Neuron (in vitro differentiated cells): ENCODE measurements around the gene TCF4.

ENCODE experiments used
- H2AFZ ChIP-seq: one replicate; pipeline ENCODE4 v1.6.1; 2013; ENCODE audit warnings: low read depth, mild to moderate bottlenecking, inconsistent platforms, low read length, moderate library complexity
- H3K27me3 ChIP-seq: one replicate; pipeline ENCODE4 v1.6.1; 2013; ENCODE audit warnings: low read length; ENCODE audit not compliant: insufficient read depth
- H3K36me3 ChIP-seq: one replicate; pipeline ENCODE4 v1.6.1; 2013; ENCODE audit warnings: low read length; ENCODE audit not compliant: insufficient read depth
- H3K4me1 ChIP-seq: one replicate; pipeline ENCODE4 v1.6.1; 2013; ENCODE audit warnings: low read length; ENCODE audit not compliant: insufficient read depth
- H3K4me3 ChIP-seq: 2 replicates; pipeline ENCODE4 v1.5.1; 2013; ENCODE audit warnings: mild to moderate bottlenecking, low read length, moderate library complexity
- H3K9me3 ChIP-seq: one replicate; pipeline ENCODE4 v1.6.1; 2013; ENCODE audit warnings: low read length

The TCF4 gene

DNA sequence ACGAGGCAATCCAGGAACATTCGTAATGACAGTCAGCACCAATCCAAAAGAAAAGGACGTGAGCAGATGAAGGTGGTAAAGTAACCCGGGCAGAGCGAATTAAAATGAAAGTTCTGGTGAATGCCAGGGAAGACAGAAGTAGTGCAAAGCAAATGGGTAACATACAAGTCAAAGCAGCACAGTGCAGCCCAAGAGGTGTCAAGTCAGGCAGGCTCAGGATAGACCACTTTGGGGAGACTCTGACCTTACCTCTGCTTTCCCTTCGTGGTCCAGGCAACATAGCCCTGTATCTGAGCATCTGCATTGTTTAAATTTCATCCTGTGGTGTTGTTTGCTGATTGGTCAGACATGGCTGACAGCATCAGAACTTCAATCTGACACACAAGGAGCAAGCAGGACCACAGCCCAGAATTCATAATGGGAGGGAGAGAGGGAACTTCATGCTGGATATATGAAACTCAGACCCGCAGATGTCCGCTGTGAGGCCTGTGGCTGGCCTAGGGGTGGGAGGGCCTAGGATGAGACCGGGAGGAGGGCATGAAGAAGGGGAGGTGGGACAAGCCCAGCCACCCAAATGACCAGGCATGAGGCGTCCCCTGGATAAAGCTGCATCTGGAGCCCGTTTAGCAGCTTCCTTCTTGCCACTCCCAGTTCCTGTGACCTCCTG, 285.7 kb downstream of the TCF4 start:
- no peak overlapping the region for H2AFZ ChIP-seq
- no peaks in the 10 kb centered on the region for H3K27me3 ChIP-seq
- H3K36me3 ChIP-seq: no peaks in the 10 kb centered on the region
- H3K4me1 ChIP-seq: peaks cover 4% of the 10 kb centered on the region
- H3K4me3 ChIP-seq: no peak overlapping the region
- H3K9me3 ChIP-seq: no peaks in the 10 kb centered on the region

DNA sequence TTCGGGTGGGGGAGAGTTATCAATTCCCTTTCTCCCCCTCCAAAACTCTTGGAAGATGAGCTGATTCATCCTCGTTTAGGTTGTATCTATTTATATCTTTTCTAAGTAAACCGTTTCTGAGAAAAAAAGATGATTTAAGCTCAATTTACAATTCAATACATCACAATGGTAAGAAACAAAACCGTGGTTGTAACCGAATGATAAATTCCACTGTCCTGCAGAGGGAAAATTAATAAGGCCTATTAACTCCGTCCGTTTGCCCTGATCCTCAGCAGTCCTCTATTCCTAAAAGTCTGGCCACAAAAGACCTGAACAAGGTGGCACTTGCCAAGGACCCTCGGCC, 286.2 kb downstream of the TCF4 start:
- Histone ChIP-seq H3K36me3 (no peaks in the 10 kb centered on the region), H3K4me3 (no peak overlapping the region), H3K27me3 (no peaks in the 10 kb centered on the region), H3K9me3 (no peaks in the 10 kb centered on the region), H2AFZ (no peak overlapping the region), H3K4me1 (peaks cover 5% of the 10 kb centered on the region)

DNA sequence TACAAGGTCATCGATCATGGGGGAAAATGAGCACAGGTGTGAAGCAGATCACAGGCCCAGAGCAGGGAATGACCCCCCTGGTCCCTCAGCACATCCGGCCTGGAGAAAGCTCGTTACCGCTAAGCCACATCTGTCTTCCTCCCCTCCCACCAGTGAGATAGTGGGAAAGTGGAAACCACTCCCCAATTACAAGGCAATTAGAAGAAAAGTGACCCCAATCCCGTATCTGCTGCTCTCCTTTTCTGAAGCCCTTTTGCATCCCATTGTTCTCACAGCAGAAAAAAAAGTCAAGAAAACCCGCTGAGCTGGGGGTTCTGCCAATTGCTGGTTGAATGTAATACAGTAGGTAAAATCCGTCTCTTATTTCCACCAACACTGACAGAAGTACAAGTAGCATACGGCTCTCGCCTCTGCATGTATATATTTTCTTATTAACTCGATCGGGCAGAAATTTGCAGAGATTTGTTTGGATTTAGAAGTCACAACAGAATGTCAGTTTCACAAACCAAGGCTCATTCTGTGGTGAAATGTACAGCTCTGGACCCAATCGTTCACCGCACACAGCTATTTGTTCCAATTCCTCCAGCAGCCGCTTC, 287.0 kb downstream of the TCF4 start:
- H3K36me3 ChIP-seq: no peaks in the 10 kb centered on the region
- no peak overlapping the region for H2AFZ ChIP-seq
- H3K4me1 ChIP-seq: peaks cover 5% of the 10 kb centered on the region
- H3K27me3 ChIP-seq: no peaks in the 10 kb centered on the region
- H3K4me3 ChIP-seq: no peak overlapping the region
- no peaks in the 10 kb centered on the region for H3K9me3 ChIP-seq

DNA sequence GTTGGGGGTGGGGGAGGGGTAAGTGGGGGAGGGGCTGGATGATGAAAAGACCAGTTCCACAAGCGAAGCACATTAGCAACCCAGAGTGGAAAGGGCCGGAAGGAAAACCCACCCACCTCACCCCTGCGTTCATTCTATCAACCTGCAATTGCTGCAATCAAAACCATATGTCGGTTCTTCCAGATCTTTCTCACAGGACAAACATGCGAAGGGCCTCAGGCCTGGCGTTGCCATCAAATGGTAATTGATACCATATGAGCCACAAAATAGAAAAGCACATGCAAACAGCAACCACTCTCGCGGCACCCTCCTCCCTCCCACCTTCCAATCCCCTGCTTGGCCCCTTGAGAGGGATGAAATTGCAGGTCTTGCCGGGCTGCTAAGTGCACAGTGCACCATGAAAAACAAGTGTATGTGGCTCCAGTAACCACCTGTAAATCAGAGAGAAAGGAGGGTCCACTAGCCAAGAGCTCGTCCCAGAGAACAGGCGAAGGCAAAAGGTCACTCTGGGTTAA, 287.5 kb downstream of the TCF4 start:
- Histone ChIP-seq H3K27me3 (no peaks in the 10 kb centered on the region), H3K9me3 (no peaks in the 10 kb centered on the region), H3K4me1 (peaks cover 5% of the 10 kb centered on the region), H2AFZ (no peak overlapping the region), H3K4me3 (no peak overlapping the region), H3K36me3 (no peaks in the 10 kb centered on the region)

DNA sequence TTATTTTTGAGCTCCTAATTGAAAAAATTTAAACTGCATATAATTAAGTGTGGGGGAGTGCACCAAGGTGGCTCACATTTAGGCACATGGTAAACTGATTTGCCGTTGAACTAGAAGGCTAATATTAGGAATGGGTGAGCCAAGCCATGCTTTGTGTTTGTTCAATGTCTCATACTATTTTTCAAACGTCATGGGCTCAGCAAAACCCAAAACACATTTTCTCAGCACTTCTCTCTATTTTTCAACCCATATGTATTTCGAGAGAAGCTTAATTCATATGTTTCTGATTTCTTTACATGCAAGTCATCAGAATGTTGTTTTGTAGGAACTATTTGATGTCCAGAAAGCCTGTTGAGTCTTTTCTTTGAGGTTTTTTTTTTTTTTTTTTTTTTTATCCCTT, 291.2 kb downstream of the TCF4 start:
- Histone ChIP-seq H2AFZ (no peak overlapping the region), H3K36me3 (peaks cover 4% of the 10 kb centered on the region), H3K27me3 (no peaks in the 10 kb centered on the region), H3K4me3 (no peak overlapping the region), H3K4me1 (peaks cover 5% of the 10 kb centered on the region), H3K9me3 (no peaks in the 10 kb centered on the region)

DNA sequence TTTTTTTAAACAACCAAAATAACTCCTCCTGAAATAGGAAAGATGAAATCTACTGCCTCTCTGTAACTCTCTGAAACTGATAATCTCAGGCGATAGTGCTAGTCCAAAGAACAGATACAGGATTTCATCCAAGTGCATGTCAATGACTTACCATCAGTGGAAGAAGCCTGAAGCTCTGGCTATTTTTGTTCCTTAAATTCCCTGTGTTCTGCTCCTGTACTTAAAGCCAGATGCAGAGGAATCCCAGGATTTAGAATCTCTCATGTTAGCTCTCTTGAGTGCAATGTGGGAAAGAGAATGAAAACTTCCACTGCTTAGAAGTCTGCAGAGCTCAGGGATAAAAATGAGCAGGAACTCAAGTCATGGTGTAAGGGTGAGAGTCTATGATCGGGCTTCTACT, 291.9 kb downstream of the TCF4 start:
- Histone ChIP-seq H3K4me1 (peaks cover 3% of the 10 kb centered on the region), H2AFZ (no peak overlapping the region), H3K4me3 (no peak overlapping the region), H3K9me3 (no peaks in the 10 kb centered on the region), H3K36me3 (peaks cover 4% of the 10 kb centered on the region), H3K27me3 (no peaks in the 10 kb centered on the region)

DNA sequence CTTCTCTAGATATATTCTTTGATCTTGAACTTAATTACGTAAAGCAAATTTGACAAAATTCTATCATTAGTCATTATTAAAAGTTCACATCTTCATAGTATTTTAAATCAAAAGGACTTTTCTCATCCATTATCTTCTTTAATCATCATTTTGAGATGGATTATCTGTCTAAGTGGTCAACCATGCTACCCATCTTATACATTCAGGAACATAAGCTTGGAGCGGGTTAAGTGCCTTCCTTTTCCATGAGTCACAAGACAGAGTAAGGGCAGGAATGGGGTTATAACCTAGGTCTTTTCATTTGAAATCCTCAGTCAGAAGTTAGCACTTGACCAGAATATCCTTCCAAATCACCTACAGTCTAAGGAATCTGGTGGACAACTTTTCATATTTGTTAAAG, 297.1 kb downstream of the TCF4 start:
- H3K36me3 ChIP-seq: peaks cover 4% of the 10 kb centered on the region
- H3K27me3 ChIP-seq: no peaks in the 10 kb centered on the region
- H2AFZ ChIP-seq: no peak overlapping the region
- H3K4me1 ChIP-seq: peaks cover 2% of the 10 kb centered on the region
- no peaks in the 10 kb centered on the region for H3K9me3 ChIP-seq
- H3K4me3 ChIP-seq: no peak overlapping the region

DNA sequence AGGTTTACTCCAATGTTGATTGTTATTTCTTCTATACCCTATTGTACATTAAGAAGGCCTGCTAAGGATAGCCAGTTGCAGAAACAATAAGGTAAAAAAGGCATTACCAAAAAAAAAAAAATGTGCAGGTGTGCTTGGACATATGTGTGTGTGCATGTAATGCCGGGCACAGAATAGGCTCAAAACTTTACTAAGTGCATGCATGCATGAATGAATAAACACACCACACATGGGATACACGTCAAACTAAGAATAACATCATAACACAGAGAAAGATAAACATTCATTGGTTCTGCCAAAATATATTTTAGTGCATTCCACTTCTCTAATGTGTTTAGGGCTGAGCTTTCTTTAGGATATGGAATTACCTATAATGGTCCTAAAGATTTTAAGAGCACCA, 298.2 kb downstream of the TCF4 start:
- Histone ChIP-seq H3K36me3 (peaks cover under 1% of the 10 kb centered on the region), H3K4me3 (no peak overlapping the region), H3K4me1 (peaks cover 2% of the 10 kb centered on the region), H3K27me3 (no peaks in the 10 kb centered on the region), H3K9me3 (no peaks in the 10 kb centered on the region), H2AFZ (no peak overlapping the region)

DNA sequence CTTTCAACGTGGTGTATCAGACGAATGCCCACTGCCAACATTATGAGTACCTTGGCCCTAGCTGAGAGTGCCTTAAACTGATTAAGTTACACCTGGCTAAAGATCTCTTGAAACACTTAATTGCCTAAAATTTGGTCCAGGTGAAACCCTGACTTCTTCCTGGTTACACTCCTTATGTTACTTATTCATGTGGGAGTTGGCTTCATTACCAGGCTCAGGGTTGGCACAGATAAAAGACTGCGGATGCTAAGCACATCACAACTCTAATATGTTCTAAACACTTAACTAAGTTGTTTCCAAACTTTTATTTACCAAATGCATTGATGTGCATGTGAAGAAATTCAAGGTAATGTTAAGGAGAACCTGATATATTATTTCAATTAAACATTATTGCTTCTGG, 298.9 kb downstream of the TCF4 start:
- no peaks in the 10 kb centered on the region for H3K27me3 ChIP-seq
- peaks cover 2% of the 10 kb centered on the region for H3K4me1 ChIP-seq

DNA sequence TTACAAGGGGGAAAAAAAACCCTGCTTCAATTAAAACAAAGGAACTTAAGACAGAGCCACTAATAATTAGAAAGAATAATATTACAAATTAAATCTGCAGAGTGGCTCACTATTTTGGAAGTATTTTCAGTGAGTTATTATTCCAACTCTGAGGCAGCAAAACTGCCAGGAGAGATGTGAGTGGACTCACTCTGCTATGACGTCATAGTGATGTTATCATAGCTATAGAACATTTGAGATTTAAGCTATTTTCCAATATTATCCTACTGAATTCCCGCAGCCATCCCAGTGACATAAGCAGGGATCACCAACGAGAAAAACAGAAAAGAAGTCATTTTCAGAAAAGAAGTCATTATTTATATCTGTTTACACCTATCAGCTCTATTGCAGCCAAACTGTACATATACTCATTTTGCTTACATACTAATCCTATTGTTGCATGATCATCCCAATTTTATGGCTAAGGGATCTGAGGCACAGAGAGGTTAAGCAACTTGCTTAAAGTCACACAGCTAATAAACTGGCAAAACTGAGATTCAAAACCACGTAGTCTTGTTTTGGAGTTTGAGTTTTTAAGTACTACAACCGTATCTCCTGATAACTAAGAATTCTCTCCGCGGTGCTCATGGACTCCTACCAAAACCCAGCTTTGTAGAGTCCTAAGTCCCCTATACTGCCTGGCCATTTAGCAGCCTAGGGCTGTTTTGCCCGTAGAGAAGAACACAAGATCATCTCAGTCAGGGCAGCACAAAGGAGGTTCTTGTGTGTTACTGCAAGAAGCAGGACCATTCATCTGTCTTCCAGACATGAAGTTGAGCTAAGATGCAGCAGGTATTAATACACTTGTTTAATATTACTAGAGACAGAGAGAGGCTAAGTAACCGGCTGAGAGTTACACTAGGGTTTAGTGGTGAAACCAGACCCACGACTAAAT, 299.8 kb downstream of the TCF4 start:
- Histone ChIP-seq H3K36me3 (peaks cover 2% of the 10 kb centered on the region), H2AFZ (no peak overlapping the region)

More for the DNA sequence above, 298.9 kb downstream of the TCF4 start:
- Histone ChIP-seq H2AFZ (no peak overlapping the region), H3K36me3 (no peaks in the 10 kb centered on the region), H3K9me3 (no peaks in the 10 kb centered on the region), H3K4me3 (no peak overlapping the region)

DNA sequence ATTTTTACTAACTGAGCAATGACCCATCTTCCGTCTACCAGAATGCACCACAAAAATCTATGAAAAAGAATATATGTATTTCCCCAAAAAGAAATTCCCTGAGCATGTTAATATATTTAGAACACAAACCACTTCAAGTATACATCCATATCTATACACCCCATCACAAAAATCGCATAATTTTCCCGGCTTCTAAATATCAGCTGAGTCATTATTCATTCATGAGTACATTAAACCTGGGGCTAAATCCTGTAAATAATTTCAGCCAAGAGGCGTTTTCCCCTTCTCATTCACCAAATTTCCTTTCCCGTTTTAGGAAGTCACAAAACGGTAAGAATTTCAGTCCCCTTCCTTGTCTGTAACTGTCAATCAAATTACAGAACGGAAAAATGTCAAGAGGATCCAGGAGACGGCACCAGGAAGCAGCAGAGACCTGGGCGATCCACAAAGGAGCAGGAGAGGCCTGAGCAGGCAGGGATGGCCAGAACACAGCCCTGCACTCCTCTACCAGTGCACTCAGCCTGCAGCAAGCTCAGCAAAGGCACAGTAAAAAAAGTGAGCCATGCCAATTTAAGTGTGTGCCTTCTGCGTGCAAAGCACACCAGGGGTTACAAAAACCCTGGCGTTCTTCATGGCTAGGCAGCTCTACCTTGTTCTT, 300.7 kb downstream of the TCF4 start:
- no peak overlapping the region for H2AFZ ChIP-seq
- H3K4me3 ChIP-seq: no peak overlapping the region
- peaks cover 2% of the 10 kb centered on the region for H3K4me1 ChIP-seq
- no peaks in the 10 kb centered on the region for H3K27me3 ChIP-seq
- H3K9me3 ChIP-seq: no peaks in the 10 kb centered on the region
- H3K36me3 ChIP-seq: peaks cover 2% of the 10 kb centered on the region

More for the DNA sequence above, 299.8 kb downstream of the TCF4 start:
- H3K27me3 ChIP-seq: no peaks in the 10 kb centered on the region
- H3K4me3 ChIP-seq: no peak overlapping the region
- peaks cover 2% of the 10 kb centered on the region for H3K4me1 ChIP-seq
- no peaks in the 10 kb centered on the region for H3K9me3 ChIP-seq

DNA sequence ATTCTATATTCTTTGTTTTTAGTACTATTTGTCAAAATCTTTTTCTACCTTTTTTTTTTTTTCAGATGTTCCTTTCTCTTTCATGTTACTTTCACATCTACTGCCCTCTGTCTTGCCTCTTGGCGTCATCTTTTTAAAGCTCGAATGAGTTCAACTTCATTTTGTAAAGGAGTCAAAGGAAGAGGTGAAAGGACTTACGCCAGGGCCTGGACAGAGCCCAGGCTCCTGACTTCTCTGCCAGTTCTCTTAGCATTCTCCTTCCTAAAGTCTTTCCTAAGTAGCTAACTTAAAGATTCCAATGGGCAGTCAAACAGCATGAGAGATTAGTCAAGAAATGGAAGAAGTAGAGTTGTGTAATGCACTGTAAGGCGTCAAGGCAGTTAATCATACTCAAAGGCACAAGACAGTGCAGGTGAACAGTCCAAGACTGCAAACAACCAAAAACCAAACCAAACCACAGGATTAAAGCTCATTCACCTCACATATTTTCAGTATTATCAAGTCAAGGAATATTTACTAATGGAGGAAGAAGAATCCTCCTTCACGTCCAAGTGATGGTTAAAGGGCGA, 301.7 kb downstream of the TCF4 start:
- Histone ChIP-seq H3K4me1 (peaks cover 2% of the 10 kb centered on the region), H2AFZ (no peak overlapping the region), H3K9me3 (no peaks in the 10 kb centered on the region), H3K27me3 (no peaks in the 10 kb centered on the region), H3K4me3 (no peak overlapping the region), H3K36me3 (peaks cover 2% of the 10 kb centered on the region)
